OCI-LY3 (cell line): ENCODE data around the gene APBB1IP.

Source experiments
- CTCF ChIP-seq: fragments of 200-600, 300-600 bp; sonication (generic); IDR thresholded peaks from 2 replicates; pipeline ENCODE4 v1.5.1; 2014; ENCODE audit warnings: antibody characterized with exemption, low read length, low read depth
- EZH2phosphoT487 ChIP-seq: fragments of 200-600 bp; shearing (Covaris generic); IDR thresholded peaks from 2 replicates; pipeline ENCODE4 v1.6.1; 2018; ENCODE audit warnings: antibody characterized with exemption, mixed run types, low read depth

GRCh38 chr10:26517141-26517867 is 79.2 kb downstream of the APBB1IP start:
- no peak for TF ChIP-seq CTCF
- TF ChIP-seq EZH2phosphoT487 = no peak
